Tibial artery (tissue), 4 donors: ENCODE results near the gene CALN1.
"Not testable (repeated sequence)": the region's sequence is repeated elsewhere in the genome, so short reads cannot be mapped to it uniquely, and the experiment has no call there.

Source experiments
- DNase-seq, 2 donors: peaks; one replicate each; pipeline ENCODE4 v3.0.0-alpha.2; 2019
- H3K27ac ChIP-seq, 2 donors: fragments of 200-600 bp; sonication (generic) in 1 of 2; 1 replicate in 1 of 2; 2 replicates in 1 of 2; pipeline ENCODE4 v1.5.1; 2018 to 2019; ENCODE audit warnings: mild to moderate bottlenecking in 1 of 2
- H3K27me3 ChIP-seq, 2 donors: fragments of 200-600 bp; sonication (generic) in 1 of 2; one replicate each; pipeline versions ENCODE4 v1.5.1 to v1.6.0; 2016 to 2019
- H3K36me3 ChIP-seq, 3 donors: fragments of 200-600 bp; sonication (generic) in 2 of 3; one replicate each; pipeline ENCODE4 v1.5.1; 2016 to 2019; ENCODE audit warnings: mild to moderate bottlenecking in 2 of 3
- H3K4me1 ChIP-seq, 4 donors: fragments of 200-600 bp; sonication (generic) in 2 of 4; 1 replicate in 3 of 4; 2 replicates in 1 of 4; pipeline ENCODE4 v1.5.1; 2016 to 2019
- H3K4me3 ChIP-seq, 2 donors: fragments of 200-600 bp; sonication (generic) in 1 of 2; 1 replicate in 1 of 2; 2 replicates in 1 of 2; pipeline ENCODE4 v1.5.1; 2018 to 2019; ENCODE audit warnings: mild to moderate bottlenecking in 2 of 2
- H3K9me3 ChIP-seq, 3 donors: fragments of 200-600 bp; sonication (generic) in 1 of 3; one replicate each; pipeline ENCODE4 v1.5.1; 2016 to 2019
- CTCF ChIP-seq, 2 experiments: fragments of 200-600 bp in 1 of 2; fragments of 450-650 bp in 1 of 2; IDR thresholded peaks; one replicate each; pipeline ENCODE4 v1.5.1; 2017 to 2019; ENCODE audit warnings: antibody characterized with exemption in 2 of 2, mild to moderate bottlenecking in 1 of 2, moderate library complexity in 1 of 2
- intact Hi-C: fragments of 100-400 bp; cut with DNase I; formaldehyde crosslinking; loops from one replicate; pipeline ENCODE4 v1.15.0; 2023; ENCODE audit warnings: low total_unique reads

CALN1 gene

GRCh38 chr7:71937840-71938371, 474.2 kb downstream of the CALN1 start:
- DNase-seq = no peak
- TF ChIP-seq CTCF (IDR thresholded peaks at IDR 0.05) = no peak
- Histone ChIP-seq H3K4me1 (no peaks in the 10 kb centered on the region), H3K27me3 (no peaks in the 10 kb centered on the region), H3K9me3 (no peaks in the 10 kb centered on the region), H3K36me3 (no peaks in the 10 kb centered on the region), H3K27ac (no peak overlapping the region), H3K4me3 (no peak overlapping the region)
- intact Hi-C loops = no loop called here

GRCh38 chr7:71935674-71936073, 476.5 kb downstream of the CALN1 start:
- no peak for TF ChIP-seq CTCF (IDR thresholded peaks at IDR 0.05)
- Histone ChIP-seq H3K4me3 (no peak overlapping the region), H3K27me3 (no peaks in the 10 kb centered on the region), H3K36me3 (no peaks in the 10 kb centered on the region), H3K4me1 (no peaks in the 10 kb centered on the region), H3K9me3 (no peaks in the 10 kb centered on the region), H3K27ac (no peak overlapping the region)
- intact Hi-C loops = no loop called here
- DNase-seq = no peak

GRCh38 chr7:71933426-71933825, 478.7 kb downstream of the CALN1 start:
- H3K9me3 ChIP-seq = peaks cover 0 to 3% (median 0%) of the 10 kb centered on the region in 3 donors
- H3K36me3 ChIP-seq = no peaks in the 10 kb centered on the region
- intact Hi-C loops = no loop called here
- no peak for TF ChIP-seq CTCF (IDR thresholded peaks at IDR 0.05)
- H3K27ac ChIP-seq = no peak overlapping the region
- no peaks in the 10 kb centered on the region for H3K27me3 ChIP-seq
- no peaks in the 10 kb centered on the region for H3K4me1 ChIP-seq
- DNase-seq = no peak
- no peak overlapping the region for H3K4me3 ChIP-seq

GRCh38 chr7:71925663-71926062, 486.5 kb downstream of the CALN1 start:
- intact Hi-C loops = no loop called here
- Histone ChIP-seq H3K9me3 (peaks cover 0 to 25% (median 19%) of the 10 kb centered on the region in 3 donors), H3K4me3 (no peak overlapping the region), H3K27me3 (no peaks in the 10 kb centered on the region), H3K4me1 (no peaks in the 10 kb centered on the region), H3K36me3 (no peaks in the 10 kb centered on the region), H3K27ac (no peak overlapping the region)
- no peak for DNase-seq
- no peak for TF ChIP-seq CTCF (IDR thresholded peaks at IDR 0.05)

- H3K4me3 ChIP-seq, H3K27me3 ChIP-seq, H3K36me3 ChIP-seq, intact Hi-C loops, H3K27ac ChIP-seq, H3K4me1 ChIP-seq, DNase-seq: not testable (repeated sequence)
- H3K9me3 ChIP-seq = peaks cover 0 to 12% (median 0%) of the 10 kb centered on the region in 3 donors
These were observed 497.9 kb downstream of the CALN1 start for GRCh38 chr7:71914204-71914603.

GRCh38 chr7:71912476-71912875, 499.7 kb downstream of the CALN1 start:
- Histone ChIP-seq H3K27ac (no peak overlapping the region), H3K9me3 (peaks cover 0 to 12% (median 0%) of the 10 kb centered on the region in 3 donors), H3K4me1 (no peaks in the 10 kb centered on the region), H3K36me3 (no peaks in the 10 kb centered on the region), H3K4me3 (no peak overlapping the region), H3K27me3 (no peaks in the 10 kb centered on the region)
- no peak for DNase-seq
- TF ChIP-seq CTCF (IDR thresholded peaks at IDR 0.05) = no peak
- intact Hi-C loops = no loop called here
